Caco-2 (cell line): ENCODE measurements around the gene TRIO. TPM values are rescaled to one million over a fixed set of nuclear protein-coding genes. Genes with fewer than 3 reads are reported as not detected.

Experiments
- BruUV-seq: library from RNA; stranded (reverse); fragments of 400-500 nt; replicated peaks from 2 replicates; lab custom pipeline; 2021; lab: Mats Ljungman, UMichigan
- CTCF ChIA-PET: fragments of 300-600 bp; sonication (Branson Sonifier 250); formaldehyde crosslinking; loops from one replicate; lab custom pipeline; 2022; ENCODE audit warnings: antibody characterized with exemption; lab: Charles Lee
- POLR2A ChIA-PET: fragments of 300-600 bp; sonication (Branson Sonifier 250); formaldehyde crosslinking; loops from one replicate; lab custom pipeline; 2022; ENCODE audit warnings: antibody characterized with exemption; lab: Charles Lee
- DNase-seq, 2 experiments: peaks; one replicate each; pipeline versions ENCODE4 v3.0.0 to v3.0.0-alpha.2; 2020 to 2022
- H3K27me3 ChIP-seq: replicated peaks from 2 replicates; pipeline ENCODE4 v1.6.0; 2011; ENCODE audit warnings: low read length; ENCODE audit not compliant: control insufficient read depth, insufficient read depth
- H3K36me3 ChIP-seq: 2 replicates; pipeline ENCODE4 v1.5.1; 2011; ENCODE audit warnings: low read length; ENCODE audit not compliant: control insufficient read depth, insufficient read depth
- H3K4me1 ChIP-seq: fragments of 250-450 bp; sonication (Bioruptor Pico); 2 replicates; pipeline ENCODE4 v1.5.1; 2020; ENCODE audit warnings: mild to moderate bottlenecking
- H3K4me3 ChIP-seq: 2 replicates; pipeline ENCODE4 v1.5.1; 2011; ENCODE audit warnings: low read depth, mild to moderate bottlenecking, control low read depth, low read length
- H3K9me3 ChIP-seq: fragments of 250-450 bp; sonication (Bioruptor Pico); 2 replicates; pipeline ENCODE4 v1.5.1; 2020; ENCODE audit warnings: mild to moderate bottlenecking, moderate library complexity
- H3K27ac Mint-ChIP-seq: one replicate; pipeline ENCODE4 v1.8.0; 2022; ENCODE audit warnings: mixed read lengths; ENCODE audit not compliant: unreplicated experiment
- H3K27me3 Mint-ChIP-seq: one replicate; pipeline ENCODE4 v1.8.0; 2022; ENCODE audit warnings: mixed read lengths; ENCODE audit not compliant: insufficient read depth, unreplicated experiment
- H3K36me3 Mint-ChIP-seq: one replicate; pipeline ENCODE4 v1.8.0; 2022; ENCODE audit warnings: mild to moderate bottlenecking, mixed read lengths; ENCODE audit not compliant: insufficient read depth, unreplicated experiment
- H3K4me1 Mint-ChIP-seq: one replicate; pipeline ENCODE4 v1.8.0; 2022; ENCODE audit warnings: low read depth, mixed read lengths; ENCODE audit not compliant: unreplicated experiment
- H3K4me3 Mint-ChIP-seq: one replicate; pipeline ENCODE4 v1.8.0; 2022; ENCODE audit warnings: mild to moderate bottlenecking, moderate library complexity, mixed read lengths; ENCODE audit not compliant: unreplicated experiment
- H3K9me3 Mint-ChIP-seq: one replicate; pipeline ENCODE4 v1.8.0; 2022; ENCODE audit warnings: mixed read lengths; ENCODE audit not compliant: unreplicated experiment
- intact Hi-C: fragments of 100-400 bp; cut with micrococcal nuclease; formaldehyde crosslinking; loops from one replicate; pipeline ENCODE4 v1.10.0; 2022; ENCODE audit not compliant: unreplicated experiment
- total RNA-seq: library from RNA; stranded (reverse); gene quantifications from 2 replicates; pipeline ENCODE4 v1.2.3, GENCODE V29; 2022
- TF ChIP-seq, protein P1 (sequence below), 2 experiments: fragments of 200-600 bp in 1 of 2; IDR thresholded peaks; 1 replicate in 1 of 2; 2 replicates in 1 of 2; pipeline versions ENCODE4 v1.5.1 to v1.8.0; 2011 to 2022; ENCODE audit warnings: antibody characterized with exemption in 1 of 2, control low read depth in 1 of 2, inconsistent platforms in 1 of 2, low read depth in 1 of 2, low read length in 1 of 2, mild to moderate bottlenecking in 1 of 2, moderate library complexity in 1 of 2; ENCODE audit not compliant: insufficient read depth in 1 of 2, severe bottlenecking in 1 of 2, unreplicated experiment in 1 of 2

Gene TRIO
- total RNA-seq, 1 experiment from 2014 or later, result 92.0 TPM

DNA sequence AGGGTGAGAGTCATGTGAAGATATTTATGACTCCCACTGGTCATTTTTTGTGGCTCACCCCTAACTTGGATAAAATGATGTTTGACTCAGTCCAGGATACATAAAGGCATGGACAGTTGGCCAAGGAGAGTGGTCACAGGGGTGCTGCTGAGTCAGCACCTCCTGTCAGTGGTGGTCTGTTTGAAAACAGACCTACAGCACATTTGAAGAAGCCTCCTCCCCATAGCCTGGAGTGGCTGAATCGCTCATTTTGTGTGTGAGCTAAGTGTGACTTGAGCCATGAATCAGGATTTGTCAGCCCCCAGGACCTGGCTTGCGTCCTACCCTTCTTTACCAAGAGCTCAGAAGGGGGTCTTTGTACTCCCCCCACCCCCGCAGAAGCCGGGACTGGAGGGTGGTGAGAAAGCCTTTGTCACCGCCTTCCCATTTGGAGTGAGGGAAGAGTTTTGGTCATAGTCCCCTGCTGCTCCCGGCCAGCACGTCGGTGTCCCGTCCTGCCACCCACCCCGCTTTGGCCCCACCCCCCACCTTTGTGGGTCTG, 35.6 kb downstream of the TRIO start:
- Histone ChIP-seq H3K9me3 (no peaks in the 10 kb centered on the region), H3K4me1 (peaks cover 32% of the 10 kb centered on the region), H3K36me3 (no peaks in the 10 kb centered on the region), H3K4me3 (no peak overlapping the region), H3K27me3 (no peaks in the 10 kb centered on the region)
- H3K36me3 Mint-ChIP-seq, result no peaks in the 10 kb centered on the region
- H3K9me3 Mint-ChIP-seq, result no peaks in the 10 kb centered on the region
- no peak for DNase-seq
- no TSS peak for BruUV-seq
- CTCF ChIA-PET, result no interaction called here
- H3K4me3 Mint-ChIP-seq, result no peak overlapping the region
- TF ChIP-seq, protein P1, sequence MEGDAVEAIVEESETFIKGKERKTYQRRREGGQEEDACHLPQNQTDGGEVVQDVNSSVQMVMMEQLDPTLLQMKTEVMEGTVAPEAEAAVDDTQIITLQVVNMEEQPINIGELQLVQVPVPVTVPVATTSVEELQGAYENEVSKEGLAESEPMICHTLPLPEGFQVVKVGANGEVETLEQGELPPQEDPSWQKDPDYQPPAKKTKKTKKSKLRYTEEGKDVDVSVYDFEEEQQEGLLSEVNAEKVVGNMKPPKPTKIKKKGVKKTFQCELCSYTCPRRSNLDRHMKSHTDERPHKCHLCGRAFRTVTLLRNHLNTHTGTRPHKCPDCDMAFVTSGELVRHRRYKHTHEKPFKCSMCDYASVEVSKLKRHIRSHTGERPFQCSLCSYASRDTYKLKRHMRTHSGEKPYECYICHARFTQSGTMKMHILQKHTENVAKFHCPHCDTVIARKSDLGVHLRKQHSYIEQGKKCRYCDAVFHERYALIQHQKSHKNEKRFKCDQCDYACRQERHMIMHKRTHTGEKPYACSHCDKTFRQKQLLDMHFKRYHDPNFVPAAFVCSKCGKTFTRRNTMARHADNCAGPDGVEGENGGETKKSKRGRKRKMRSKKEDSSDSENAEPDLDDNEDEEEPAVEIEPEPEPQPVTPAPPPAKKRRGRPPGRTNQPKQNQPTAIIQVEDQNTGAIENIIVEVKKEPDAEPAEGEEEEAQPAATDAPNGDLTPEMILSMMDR (IDR thresholded peaks at IDR 0.05; ENCODE audit: insufficient read depth in 1 of 2, low read depth in 1 of 2, low read length in 1 of 2, severe bottlenecking in 1 of 2, unreplicated experiment in 1 of 2), result no peak
- POLR2A ChIA-PET, result no interaction called here
- peaks cover 18% of the 10 kb centered on the region for H3K4me1 Mint-ChIP-seq
- H3K27ac Mint-ChIP-seq, result no peak overlapping the region
- intact Hi-C loops, result no loop called here
- no peaks in the 10 kb centered on the region for H3K27me3 Mint-ChIP-seq

DNA sequence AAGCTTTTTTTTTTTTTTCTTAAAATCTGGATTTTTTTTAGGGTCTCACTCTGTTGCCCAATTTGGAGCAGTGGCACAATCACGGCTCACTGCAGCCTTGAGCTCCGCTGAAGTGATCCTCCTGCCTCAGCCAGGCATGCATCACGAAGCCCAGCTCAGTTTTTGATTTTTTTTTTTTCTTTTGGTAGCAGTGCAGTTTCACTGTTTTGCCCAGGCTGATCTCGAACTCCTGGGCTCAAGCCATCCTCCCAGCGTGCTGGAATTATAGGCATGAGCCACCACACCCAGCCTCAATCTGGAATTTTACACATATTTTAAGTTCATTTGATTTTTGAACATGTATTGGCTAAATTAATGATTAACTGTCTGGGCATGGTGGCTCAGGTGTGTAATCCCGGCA, 36.3 kb downstream of the TRIO start:
- Histone ChIP-seq H3K4me1 (peaks cover 31% of the 10 kb centered on the region), H3K4me3 (no peak overlapping the region), H3K9me3 (no peaks in the 10 kb centered on the region), H3K36me3 (no peaks in the 10 kb centered on the region), H3K27me3 (no peaks in the 10 kb centered on the region)
- Mint-ChIP-seq H3K9me3 (no peaks in the 10 kb centered on the region), H3K4me3 (no peak overlapping the region), H3K27ac (no peak overlapping the region), H3K36me3 (no peaks in the 10 kb centered on the region), H3K27me3 (no peaks in the 10 kb centered on the region), H3K4me1 (peaks cover 11% of the 10 kb centered on the region)
- POLR2A ChIA-PET, result no interaction called here
- CTCF ChIA-PET, result no interaction called here
- TF ChIP-seq, protein P1 (IDR thresholded peaks at IDR 0.05; ENCODE audit: insufficient read depth in 1 of 2, low read depth in 1 of 2, low read length in 1 of 2, severe bottlenecking in 1 of 2, unreplicated experiment in 1 of 2), result no peak
- intact Hi-C loops, result no loop called here
- BruUV-seq, result no TSS peak
- DNase-seq, result peak; percentile 23 to 42

DNA sequence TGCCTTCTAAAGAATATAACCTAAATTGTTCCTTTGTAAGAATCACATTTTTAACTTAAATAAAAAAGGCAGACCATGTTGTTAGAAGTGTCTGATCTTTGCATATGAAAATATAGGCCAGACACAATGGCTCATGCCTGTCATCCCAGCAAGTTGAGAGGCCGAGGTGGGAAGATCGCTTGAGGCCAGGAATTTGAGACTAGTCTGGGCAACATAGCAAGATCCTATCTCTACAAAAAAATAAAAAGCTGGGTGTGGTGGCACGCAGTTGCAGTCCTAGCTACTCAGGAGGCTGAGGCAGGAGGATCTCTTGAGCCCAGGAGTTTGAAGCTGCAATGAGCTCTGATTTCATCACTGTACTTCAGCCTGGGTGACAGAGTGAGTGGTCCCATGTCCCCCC, 37.3 kb downstream of the TRIO start:
- peaks cover 10% of the 10 kb centered on the region for H3K4me1 Mint-ChIP-seq
- no peaks in the 10 kb centered on the region for H3K27me3 Mint-ChIP-seq
- H3K9me3 Mint-ChIP-seq, result no peaks in the 10 kb centered on the region
- no peak for DNase-seq
- ChIA-PET POLR2A (no interaction called here), CTCF (no interaction called here)
- H3K27ac Mint-ChIP-seq, result no peak overlapping the region
- TF ChIP-seq, protein P1 (IDR thresholded peaks at IDR 0.05; ENCODE audit: insufficient read depth in 1 of 2, low read depth in 1 of 2, low read length in 1 of 2, severe bottlenecking in 1 of 2, unreplicated experiment in 1 of 2), result no peak
- Histone ChIP-seq H3K9me3 (no peaks in the 10 kb centered on the region), H3K4me1 (peaks cover 31% of the 10 kb centered on the region), H3K36me3 (no peaks in the 10 kb centered on the region), H3K27me3 (no peaks in the 10 kb centered on the region), H3K4me3 (no peak overlapping the region)
- no peak overlapping the region for H3K4me3 Mint-ChIP-seq
- intact Hi-C loops, result no loop called here
- no peaks in the 10 kb centered on the region for H3K36me3 Mint-ChIP-seq
- no TSS peak for BruUV-seq
